ENCODE results near the gene AKR1B15. TPM values are rescaled to one million over a fixed set of nuclear protein-coding genes. Genes with fewer than 3 reads are reported as not detected.

The AKR1B15 gene
- total and polyA plus RNA-seq, 9 of the 15 experiments (the other 6 are each of a cell fraction or from before 2014, with no cell fraction given), result not detected

- TF ChIP-seq ZNF639 (CRISPR knock-in tag; conservative IDR thresholded peaks at IDR 0.05 in 1 of 2, IDR thresholded peaks at IDR 0.05 in 1 of 2) (no peak), ELF1 (tag; IDR thresholded peaks at IDR 0.05) (no peak), ESRRB (CRISPR knock-in tag; IDR thresholded peaks at IDR 0.05; ENCODE audit: borderline replicate concordance) (no peak), ATF4 (CRISPR knock-in tag; IDR thresholded peaks at IDR 0.05) (no peak), ZC3H4 (CRISPR knock-in tag; IDR thresholded peaks at IDR 0.05; ENCODE audit: borderline replicate concordance) (no peak)
Measured at GRCh38 chr7:134505856-134506255, 43.1 kb upstream of the AKR1B15 start (continued).

DNA sequence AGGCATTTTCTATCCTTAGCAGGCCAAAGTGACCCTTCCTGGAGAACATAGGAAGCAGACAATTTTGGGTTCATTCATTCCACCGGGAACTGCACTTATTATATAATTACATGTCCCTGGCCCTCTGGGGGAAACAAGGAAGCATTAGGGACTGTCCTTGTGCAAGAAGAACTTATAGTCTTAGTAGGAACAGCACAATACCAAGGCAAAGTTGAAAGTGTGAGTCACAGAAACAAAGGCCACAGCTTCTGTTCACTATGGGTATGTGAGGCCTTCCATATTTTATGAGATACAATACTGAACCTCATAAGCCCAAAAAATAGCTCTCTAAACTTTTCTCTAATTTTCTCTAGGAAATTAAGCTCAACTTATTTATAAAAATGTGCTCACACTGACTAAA lies 39.9 kb upstream of the AKR1B15 start:
- no peaks in the 10 kb centered on the region for H3K4me1 ChIP-seq (replicated peaks in 1 of 2; ENCODE audit: control insufficient read depth in 2 of 2, insufficient read depth in 2 of 2, low read length in 2 of 2)
- WGBS (ENCODE audit: insufficient coverage, low coverage, missing lambda C conversion rate), result 0% methylated on average over 1 of the region's 1 CpG
- BruUV-seq (replicated peaks), result no TSS peak
- no peak overlapping the region for H2AFZ ChIP-seq (ENCODE audit: low read depth, low read length)
- H3K79me2 ChIP-seq (ENCODE audit: control insufficient read depth, insufficient read depth, low read length), result no peaks in the 10 kb centered on the region
- ATAC-seq (no peak), DNase-seq (ENCODE audit: extremely low read depth in 1 of 4, low spot score in 3 of 4) (no peak), FAIRE-seq (no peak)
- no peak overlapping the region for H3K27ac ChIP-seq (ENCODE audit: extremely low read depth, low read depth, low read length)
- H3K9ac ChIP-seq (ENCODE audit: insufficient read depth in 1 of 2, low read depth in 2 of 2, low read length in 2 of 2), result no peak overlapping the region
- in situ Hi-C loops (cut with MboI) (no loop called here), intact Hi-C loops (cut with micrococcal nuclease) (no loop called here)
- no peaks in the 10 kb centered on the region for H3K9me1 ChIP-seq (ENCODE audit: control insufficient read depth, insufficient read depth, low read length)
- H3K9me3 ChIP-seq (replicated peaks; ENCODE audit: control insufficient read depth, insufficient read depth, low read depth, low read length), result no peaks in the 10 kb centered on the region
- H4K20me1 ChIP-seq (replicated peaks; ENCODE audit: control insufficient read depth, insufficient read depth, low read length), result no peaks in the 10 kb centered on the region
- H3K36me3 ChIP-seq (ENCODE audit: control insufficient read depth, insufficient read depth, low read length), result no peaks in the 10 kb centered on the region
- ChIA-PET CTCF (ENCODE audit: low intra/inter-chr PET ratio) (no interaction called here), POLR2A (interaction anchor here (1.1 kb wide), 1 partner anchor 76 kb away, joined by 3 read pairs; no protein-coding TSS in a partner anchor)
- no peak overlapping the region for H3K4me2 ChIP-seq (ENCODE audit: insufficient read depth, low read length)
- no peak overlapping the region for H3K4me3 ChIP-seq
- peaks cover 0 to 13% of the 10 kb centered on the region in 2 experiments; a peak in 2 of 5 replicates for H3K27me3 ChIP-seq (ENCODE audit: control insufficient read depth in 2 of 2, insufficient read depth in 2 of 2, low read length in 2 of 2)
- TF ChIP-seq ZNF75A (CRISPR knock-in tag; IDR thresholded peaks at IDR 0.05) (no peak), ZBTB1 (CRISPR knock-in tag; IDR thresholded peaks at IDR 0.05; ENCODE audit: borderline replicate concordance, low read depth) (no peak), CCAR2 (IDR thresholded peaks at IDR 0.05; ENCODE audit: low read depth, low read length) (no peak), EHMT2 (IDR thresholded peaks at IDR 0.05) (no peak), ZFP1 (CRISPR knock-in tag; IDR thresholded peaks at IDR 0.05) (no peak), POU5F1 (IDR thresholded peaks at IDR 0.05; ENCODE audit: borderline replicate concordance, low read depth, low read length, partially characterized antibody) (no peak), HEY1 (CRISPR knock-in tag; IDR thresholded peaks at IDR 0.05; ENCODE audit: borderline replicate concordance) (no peak), RBBP5 (IDR thresholded peaks at IDR 0.05; ENCODE audit: borderline replicate concordance, insufficient read depth, low read length, poor library complexity, severe bottlenecking) (no peak), DIDO1 (tag; IDR thresholded peaks at IDR 0.05; ENCODE audit: low read depth) (no peak)
- TF ChIP-seq, protein P1, sequence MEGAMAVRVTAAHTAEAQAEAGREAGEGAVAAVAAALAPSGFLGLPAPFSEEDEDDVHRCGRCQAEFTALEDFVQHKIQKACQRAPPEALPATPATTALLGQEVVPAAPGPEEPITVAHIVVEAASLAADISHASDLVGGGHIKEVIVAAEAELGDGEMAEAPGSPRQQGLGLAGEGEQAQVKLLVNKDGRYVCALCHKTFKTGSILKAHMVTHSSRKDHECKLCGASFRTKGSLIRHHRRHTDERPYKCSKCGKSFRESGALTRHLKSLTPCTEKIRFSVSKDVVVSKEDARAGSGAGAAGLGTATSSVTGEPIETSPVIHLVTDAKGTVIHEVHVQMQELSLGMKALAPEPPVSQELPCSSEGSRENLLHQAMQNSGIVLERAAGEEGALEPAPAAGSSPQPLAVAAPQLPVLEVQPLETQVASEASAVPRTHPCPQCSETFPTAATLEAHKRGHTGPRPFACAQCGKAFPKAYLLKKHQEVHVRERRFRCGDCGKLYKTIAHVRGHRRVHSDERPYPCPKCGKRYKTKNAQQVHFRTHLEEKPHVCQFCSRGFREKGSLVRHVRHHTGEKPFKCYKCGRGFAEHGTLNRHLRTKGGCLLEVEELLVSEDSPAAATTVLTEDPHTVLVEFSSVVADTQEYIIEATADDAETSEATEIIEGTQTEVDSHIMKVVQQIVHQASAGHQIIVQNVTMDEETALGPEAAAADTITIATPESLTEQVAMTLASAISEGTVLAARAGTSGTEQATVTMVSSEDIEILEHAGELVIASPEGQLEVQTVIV (CRISPR knock-in tag; IDR thresholded peaks at IDR 0.05; ENCODE audit: borderline replicate concordance), result no peak

Data from K562 (cell line).